ENCODE data around the gene ETV1.
A peak's percentile ranks its signal among the peaks of the same experiment; 100 is the strongest.

ETV1 gene

DNA sequence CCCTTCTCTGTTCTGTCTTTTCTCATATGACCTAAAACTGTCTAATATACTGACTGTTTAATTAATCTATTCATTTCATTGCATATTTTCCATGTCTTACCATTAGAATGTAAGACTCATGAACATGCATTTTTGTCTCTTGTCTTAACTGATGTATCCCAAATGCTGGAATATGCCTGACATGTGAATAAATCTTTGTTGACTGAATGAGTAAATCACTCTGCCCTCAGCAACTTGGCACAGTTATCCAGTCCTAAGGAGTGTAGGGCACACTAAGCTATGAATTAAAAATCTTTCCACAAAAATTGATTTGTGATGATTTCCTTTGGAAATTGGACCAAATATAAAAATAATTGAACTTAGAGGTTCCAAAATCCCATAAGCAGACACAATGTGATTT lies 111.3 kb downstream of the ETV1 start:
- DNase-seq, result no peak

DNA sequence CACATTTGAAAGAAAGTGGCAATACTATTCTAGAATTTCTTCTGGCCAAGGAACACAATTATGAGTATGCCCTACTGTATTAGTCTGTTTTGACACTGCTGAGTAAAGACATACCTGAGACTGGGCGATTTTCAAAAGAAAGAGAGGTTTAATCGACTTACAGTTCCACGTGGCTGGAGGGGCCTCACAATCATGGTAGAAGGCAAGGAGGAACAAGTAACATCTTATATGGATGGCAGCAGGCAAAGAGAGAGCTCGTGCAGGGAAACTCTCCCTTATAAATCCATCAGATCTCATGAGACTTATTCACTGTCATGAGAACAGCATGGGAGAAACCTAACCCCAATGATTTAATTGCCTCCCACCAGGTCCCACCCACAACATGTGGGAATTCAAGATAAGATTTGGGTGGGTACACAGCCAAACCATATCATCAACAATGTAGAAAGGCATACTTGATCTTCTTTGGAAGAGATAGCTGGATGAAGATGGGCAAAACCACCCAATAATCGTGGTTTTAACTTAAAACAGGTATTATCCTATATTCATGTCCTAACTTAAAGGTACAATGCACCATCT lies 113.9 kb downstream of the ETV1 start:
- no peak for DNase-seq

DNA sequence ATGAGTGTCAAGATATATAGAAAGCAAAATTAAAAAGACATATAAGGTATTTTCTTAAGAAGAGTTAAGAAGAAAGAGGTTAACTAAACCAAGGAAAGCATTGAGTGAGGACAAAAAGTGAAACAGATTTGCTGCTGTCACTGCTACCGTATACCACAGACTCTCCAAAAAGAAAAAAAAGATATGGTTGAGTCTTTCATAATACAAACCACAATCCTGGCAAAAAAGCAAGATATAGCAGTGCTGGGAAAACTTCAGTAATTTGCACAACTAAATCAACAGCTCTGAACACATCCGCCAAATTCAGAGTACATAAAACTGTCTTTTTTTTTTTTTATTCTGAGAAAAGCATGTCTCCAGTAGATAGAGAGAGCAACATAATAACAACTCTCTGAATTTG lies 114.7 kb downstream of the ETV1 start:
- no peak for DNase-seq

DNA sequence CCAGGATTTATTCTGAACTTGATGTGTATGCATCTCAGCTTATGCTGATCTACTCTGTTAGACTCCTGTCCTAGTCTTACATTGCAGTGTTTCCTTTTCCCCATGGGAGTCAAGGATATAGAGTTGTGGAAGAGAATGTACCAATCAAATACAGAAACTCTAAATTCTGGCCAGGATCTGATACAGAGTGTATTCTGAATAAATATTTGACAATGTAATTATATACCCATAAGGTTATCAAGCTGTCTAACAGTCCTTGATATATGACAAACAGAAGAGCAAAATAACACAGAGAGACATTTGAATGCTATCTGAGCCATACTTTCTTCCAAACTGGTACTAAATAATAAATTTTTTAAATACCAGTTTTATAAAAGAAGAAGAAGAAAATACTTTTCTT lies 116.8 kb downstream of the ETV1 start:
- DNase-seq, result peak; percentile 67

DNA sequence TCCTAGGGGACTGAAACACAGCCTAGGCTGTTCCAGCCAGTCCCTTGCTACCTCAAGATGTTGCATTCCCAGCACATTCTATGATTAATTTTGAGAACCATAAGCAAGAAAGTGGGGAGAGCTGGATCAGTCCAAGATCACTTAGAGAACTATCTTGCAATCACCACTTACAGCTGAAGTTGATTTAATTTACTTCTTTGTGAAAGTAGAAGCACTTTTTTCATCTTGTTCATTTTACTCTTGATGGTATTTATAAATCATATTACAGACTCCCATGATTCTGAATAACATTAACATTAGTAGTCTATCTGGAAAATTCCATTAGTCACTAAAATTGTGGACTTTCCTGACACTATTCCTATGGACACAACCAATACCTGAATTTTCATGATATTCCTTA lies 118.5 kb downstream of the ETV1 start:
- DNase-seq, result no peak

DNA sequence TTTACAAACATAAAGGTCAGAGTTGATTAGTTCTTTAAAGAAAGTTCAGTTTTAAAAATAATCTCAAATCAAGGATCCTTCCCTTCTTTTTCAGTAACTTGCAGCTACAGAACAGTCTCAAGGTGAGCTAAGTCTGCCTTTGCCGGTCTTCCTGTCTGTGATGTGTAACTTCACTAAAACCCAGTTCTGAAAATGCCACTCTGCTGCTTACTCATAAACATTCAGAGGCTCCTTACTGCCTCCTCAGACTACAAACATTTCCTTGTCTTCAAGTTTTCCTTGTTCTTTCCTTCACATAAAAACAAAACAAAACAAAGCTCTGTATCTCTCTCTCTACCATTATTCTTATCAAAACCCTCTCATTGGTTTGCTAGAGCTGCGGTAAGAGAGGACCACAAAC lies 128.7 kb downstream of the ETV1 start:
- DNase-seq, result no peak

DNA sequence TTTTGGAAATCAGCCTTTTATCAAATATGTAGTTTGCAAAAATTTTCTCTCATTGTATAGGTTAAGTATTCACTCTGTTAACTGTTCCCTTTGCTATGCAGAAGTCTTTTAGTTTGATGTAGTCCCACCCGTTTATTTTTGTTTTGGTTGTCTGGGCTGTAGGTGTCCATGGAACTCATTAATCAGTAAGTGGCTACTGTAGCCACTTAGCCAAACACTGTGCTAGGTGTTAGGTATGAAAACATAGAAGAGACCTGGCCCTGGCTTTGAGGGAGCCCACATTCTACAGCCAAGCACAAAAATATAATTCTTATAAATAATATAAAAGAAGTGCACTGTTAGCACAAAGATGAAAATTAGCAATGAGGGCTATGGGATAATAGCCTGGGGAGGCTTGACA lies 133.5 kb downstream of the ETV1 start:
- DNase-seq, result peak; percentile 57

DNA sequence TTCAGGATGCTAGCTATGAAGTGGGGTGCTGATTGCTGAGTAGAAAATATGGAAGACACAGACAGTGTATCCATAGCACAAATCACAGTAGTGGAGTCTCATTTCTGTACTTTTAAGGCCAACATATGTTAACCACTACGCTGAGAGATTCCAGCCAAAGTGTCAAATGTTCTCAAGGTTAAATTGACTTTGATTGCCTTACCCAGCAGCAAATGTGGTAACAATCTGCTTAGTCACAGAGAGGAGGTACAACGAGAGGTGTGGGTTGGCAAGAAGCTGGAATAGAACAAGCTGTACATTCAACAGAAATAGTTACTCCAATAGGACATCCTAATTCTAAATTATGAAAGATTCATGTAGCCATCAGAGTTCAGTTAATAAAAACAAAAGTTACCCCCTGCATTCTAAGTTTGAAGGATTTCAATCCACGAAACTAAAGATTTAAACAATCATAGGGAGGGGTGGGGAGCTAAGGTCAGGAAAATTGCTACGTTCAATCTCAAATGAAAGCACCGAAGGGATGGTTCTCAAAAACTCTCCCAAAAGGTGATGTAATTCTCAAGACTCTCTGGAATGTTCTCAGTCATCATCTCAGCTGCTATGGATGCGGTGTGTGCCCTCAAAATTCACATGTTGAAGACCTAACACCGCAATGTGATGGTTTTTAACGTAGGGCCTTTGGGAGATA lies 137.0 kb downstream of the ETV1 start:
- DNase-seq, result peak; percentile 66

DNA sequence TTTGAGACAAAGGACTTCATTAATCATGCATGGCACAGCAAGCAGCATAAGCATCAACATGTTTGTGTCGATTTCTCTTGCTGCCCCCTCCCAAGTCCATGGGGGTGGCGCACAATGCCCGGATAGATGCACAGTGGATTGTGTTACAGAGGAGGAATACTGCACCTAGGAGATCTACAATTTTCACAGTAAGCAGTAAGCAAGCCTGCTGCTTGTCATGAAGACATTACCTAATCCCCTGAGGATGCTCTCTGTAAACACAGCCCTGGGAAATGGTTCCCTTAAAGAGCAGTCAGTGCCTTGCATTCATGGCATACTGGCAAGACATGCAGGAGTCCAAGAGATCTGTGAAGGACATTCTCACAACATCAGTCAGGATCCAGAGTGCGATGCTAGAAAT lies 137.7 kb downstream of the ETV1 start:
- peak; percentile 99 for DNase-seq

DNA sequence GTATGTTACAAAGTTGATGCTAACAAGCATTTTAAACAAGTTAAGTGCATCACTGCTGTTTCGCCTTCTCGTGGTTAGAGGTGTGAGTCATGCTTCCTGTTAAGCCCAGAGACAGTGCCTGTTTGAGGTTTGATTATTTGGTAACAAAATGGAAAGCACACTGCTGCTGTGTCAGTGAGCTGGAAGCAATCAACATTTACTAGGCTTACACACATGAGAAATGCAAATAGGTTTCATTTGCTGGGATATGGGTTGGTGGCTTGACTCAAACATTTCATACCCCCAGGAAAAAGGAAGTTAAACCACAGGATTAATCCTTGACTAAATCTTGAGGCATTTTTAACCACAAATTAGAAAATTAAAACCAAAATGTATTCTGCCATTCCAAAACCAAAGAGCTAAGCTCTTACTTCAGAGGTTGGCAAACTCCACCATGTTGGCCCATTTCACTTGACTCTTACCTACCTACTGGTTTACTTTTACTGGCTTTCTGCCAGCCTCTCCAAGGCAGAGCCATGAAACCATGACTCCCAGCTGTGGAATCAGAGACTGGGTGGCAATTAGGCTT lies 139.2 kb downstream of the ETV1 start:
- peak; percentile 98 for DNase-seq

DNA sequence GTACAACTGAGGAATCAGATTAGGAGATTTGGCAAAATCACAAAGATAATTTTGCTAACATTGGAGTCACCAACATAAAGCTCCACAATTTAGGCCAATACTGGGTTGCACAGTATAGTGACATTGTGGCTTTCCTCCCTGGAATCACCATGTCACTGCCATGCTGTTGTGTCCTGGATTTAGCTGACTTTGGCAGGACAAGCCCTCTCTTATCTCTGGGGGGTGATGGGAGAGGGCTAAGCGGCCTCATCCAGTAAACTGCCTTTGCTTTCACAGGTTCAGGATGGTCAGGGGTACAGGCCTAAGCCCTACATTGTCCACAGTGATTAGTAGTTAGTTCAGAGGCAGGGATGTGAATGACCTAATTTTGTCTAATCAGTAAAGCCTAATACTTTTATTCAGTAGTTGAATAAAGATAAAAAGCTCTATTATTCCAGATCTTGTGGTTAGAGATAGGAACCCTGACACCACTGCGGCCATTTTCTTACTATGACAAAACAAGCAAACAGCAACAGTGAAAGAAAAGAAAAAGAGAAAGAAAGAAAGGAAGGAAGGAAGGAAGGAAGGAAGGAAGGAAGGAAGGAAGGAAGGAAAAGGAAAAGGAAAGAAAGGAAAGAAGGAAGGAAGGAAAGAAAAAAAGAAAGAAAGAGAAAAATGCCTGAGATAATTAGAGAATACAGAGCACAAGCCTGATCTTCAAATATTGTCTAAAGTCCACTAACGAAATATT lies 140.1 kb downstream of the ETV1 start:
- DNase-seq, result no peak

DNA sequence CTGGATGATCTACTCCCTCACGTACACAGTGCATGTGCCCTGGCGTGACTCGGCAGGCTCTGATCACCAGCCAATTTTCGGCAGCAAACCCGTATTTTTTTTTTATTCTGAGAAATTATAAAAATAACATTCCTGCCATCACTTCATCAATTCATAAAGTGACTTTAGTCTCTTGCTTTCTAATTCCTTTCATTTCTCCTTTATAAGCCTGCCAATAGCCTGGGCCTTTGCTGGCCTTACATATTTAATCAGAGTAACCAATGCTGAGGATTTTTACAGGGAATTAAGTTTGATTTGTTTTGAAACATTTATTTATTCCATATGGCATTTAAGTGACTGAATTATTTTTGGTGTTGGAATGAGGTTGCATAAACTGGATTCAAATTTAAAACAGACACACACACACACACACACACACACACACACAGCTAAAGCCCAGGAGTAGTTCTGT lies 140.8 kb downstream of the ETV1 start:
- no peak for DNase-seq

DNA sequence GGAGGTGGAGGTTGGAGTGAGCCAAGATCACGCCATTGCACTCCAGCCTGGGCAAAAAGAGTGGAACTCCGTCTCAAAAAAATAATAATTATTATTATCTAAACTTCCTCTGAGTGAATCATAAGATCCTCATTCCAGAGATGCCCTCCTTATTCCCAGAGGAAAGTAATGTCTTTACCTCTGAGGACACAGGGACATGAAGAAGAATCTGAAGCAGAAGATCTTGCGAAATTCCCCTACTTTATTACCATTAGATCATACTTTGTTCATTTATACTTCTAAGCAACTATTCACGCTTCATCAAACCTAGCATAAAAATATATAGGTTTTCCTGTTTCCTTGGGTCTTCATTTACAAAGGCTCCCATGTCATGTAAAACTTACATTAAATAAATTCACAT lies 143.1 kb downstream of the ETV1 start:
- no peak for DNase-seq

DNA sequence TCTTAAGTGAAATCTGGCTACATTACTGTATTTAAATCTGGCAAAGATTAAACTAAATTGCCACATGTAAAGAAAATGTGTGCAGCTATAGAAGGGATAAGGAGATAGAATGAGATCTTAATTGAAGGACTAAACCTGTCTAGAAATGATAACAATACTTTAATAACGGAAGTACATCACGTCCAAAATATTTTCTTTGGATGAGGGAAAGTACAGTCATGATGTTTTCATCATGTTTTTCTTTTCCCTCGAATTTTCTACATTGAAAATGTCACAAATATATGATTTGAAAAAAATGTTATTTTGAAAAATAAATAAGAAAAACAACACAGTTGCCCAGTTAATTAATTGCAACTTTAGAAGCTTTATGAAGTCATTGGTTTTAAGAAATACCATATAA lies 143.9 kb downstream of the ETV1 start:
- no peak for DNase-seq

DNA sequence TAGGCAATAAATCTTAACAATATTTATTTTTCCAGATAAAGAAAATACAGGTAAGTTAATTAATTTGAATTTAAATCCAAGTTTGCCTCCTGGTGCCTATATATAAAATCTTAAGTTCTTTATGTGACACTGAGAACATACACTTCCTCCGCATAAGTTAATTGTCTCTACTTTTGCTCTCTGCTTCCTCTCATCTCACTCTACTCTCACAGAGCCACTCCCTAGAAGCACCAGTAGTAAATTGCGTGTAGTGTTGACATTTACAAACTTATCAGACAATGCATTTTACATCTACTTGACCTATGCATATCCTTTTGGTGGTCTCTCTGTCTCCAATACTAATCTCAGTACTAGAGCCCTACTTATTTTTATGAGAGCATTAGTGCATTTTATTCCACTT lies 144.5 kb downstream of the ETV1 start:
- DNase-seq, result no peak

DNA sequence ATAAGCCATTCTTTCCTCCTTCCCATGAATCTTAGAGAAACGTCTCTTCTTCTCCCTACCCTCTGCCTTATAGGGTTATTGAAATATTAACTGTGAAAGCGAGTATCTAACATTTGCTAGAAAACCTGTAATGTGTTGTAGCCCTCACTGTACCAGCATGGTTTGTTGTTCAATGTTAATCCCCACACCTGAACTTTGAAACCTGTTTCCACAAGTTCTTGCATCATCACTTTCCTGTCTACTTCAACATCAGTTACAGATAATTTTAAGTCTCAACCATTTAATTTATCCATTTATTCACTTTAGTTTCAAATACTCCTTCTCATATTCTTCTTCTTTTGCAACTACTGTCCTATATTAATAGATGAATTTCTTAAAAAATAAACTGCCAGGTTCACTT lies 148.2 kb downstream of the ETV1 start:
- peak; percentile 34 for DNase-seq

All from NCI-H69 (cell line).